Suppressor macrophage (primary cell): Measurements from ENCODE around the gene SHISAL2A.

ENCODE experiments used
- DNase-seq, 4 experiments: peaks; one replicate each; pipeline ENCODE4 v3.0.0-alpha.2; 2020 to 2022

The SHISAL2A gene

GRCh38 chr1:52659851-52660596 lies 27.1 kb downstream of the SHISAL2A start:
- no peak for DNase-seq

GRCh38 chr1:52660807-52661206 lies 27.8 kb downstream of the SHISAL2A start:
- no peak for DNase-seq

GRCh38 chr1:52662645-52663313 lies 29.8 kb downstream of the SHISAL2A start:
- DNase-seq: no peak

GRCh38 chr1:52663716-52664115 lies 30.7 kb downstream of the SHISAL2A start:
- no peak for DNase-seq

GRCh38 chr1:52665006-52665941 lies 32.3 kb downstream of the SHISAL2A start:
- no peak for DNase-seq

- no peak for DNase-seq
These were observed 34.3 kb downstream of the SHISAL2A start for GRCh38 chr1:52667290-52667689.

- DNase-seq: no peak
These were observed 35.0 kb downstream of the SHISAL2A start for GRCh38 chr1:52667984-52668383.

GRCh38 chr1:52668711-52669110 lies 35.7 kb downstream of the SHISAL2A start:
- DNase-seq: no peak

GRCh38 chr1:52669696-52670095 lies 36.7 kb downstream of the SHISAL2A start:
- DNase-seq: no peak

- DNase-seq: no peak
These were observed 37.6 kb downstream of the SHISAL2A start for GRCh38 chr1:52670604-52671003.

GRCh38 chr1:52672946-52673345 lies 40.0 kb downstream of the SHISAL2A start:
- DNase-seq: no peak

- DNase-seq: no peak
These were observed 40.5 kb downstream of the SHISAL2A start for GRCh38 chr1:52673513-52673912.

GRCh38 chr1:52674497-52675384 lies 41.8 kb downstream of the SHISAL2A start:
- DNase-seq: no peak

- DNase-seq: peak; percentile 76 to 87 (median 82)
These were observed 43.4 kb downstream of the SHISAL2A start for GRCh38 chr1:52676249-52676903.

GRCh38 chr1:52677076-52677806 lies 44.3 kb downstream of the SHISAL2A start:
- peak; percentile 4 to 42 (median 38) for DNase-seq

- DNase-seq: no peak
These were observed 46.1 kb downstream of the SHISAL2A start for GRCh38 chr1:52679048-52679447.

GRCh38 chr1:52679498-52679897 lies 46.5 kb downstream of the SHISAL2A start:
- no peak for DNase-seq

GRCh38 chr1:52680353-52680752 lies 47.4 kb downstream of the SHISAL2A start:
- DNase-seq: no peak

- no peak for DNase-seq
These were observed 48.2 kb downstream of the SHISAL2A start for GRCh38 chr1:52681136-52681535.

- DNase-seq: no peak
These were observed 50.5 kb downstream of the SHISAL2A start for GRCh38 chr1:52683367-52683940.
